HCT116 (cell line): ENCODE data around the gene RPL27.

Experiments used
- CTCF ChIP-seq, 3 experiments: fragments of 200-600 bp in 1 of 3; sonication (generic) in 1 of 3; IDR thresholded peaks in 2 of 3; conservative IDR thresholded peaks in 1 of 3; 2 replicates each; pipeline ENCODE4 v1.5.1; 2012 to 2017; ENCODE audit warnings: low read depth in 2 of 3, low read length in 2 of 3, antibody characterized with exemption in 1 of 3, borderline replicate concordance in 1 of 3, control low read depth in 1 of 3, mild to moderate bottlenecking in 1 of 3, mixed read lengths in 1 of 3, mixed run types in 1 of 3, moderate library complexity in 1 of 3; ENCODE audit not compliant: insufficient read depth in 1 of 3
- POLR2AphosphoS5 ChIP-seq: IDR thresholded peaks from 2 replicates; pipeline ENCODE4 v1.6.1; 2011; ENCODE audit warnings: mild to moderate bottlenecking, low read depth, low read length, moderate library complexity
- SP1 ChIP-seq: IDR thresholded peaks from 2 replicates; pipeline ENCODE4 v1.6.1; 2012; ENCODE audit warnings: low read depth
- YY1 ChIP-seq: IDR thresholded peaks from 2 replicates; pipeline ENCODE4 v1.6.1; 2011; ENCODE audit warnings: low read length, low read depth, moderate library complexity, mild to moderate bottlenecking; ENCODE audit not compliant: insufficient replicate concordance; ENCODE audit errors: extremely low read depth

GRCh38 chr17:43040655-43041054 lies 42.4 kb downstream of the RPL27 start:
- TF ChIP-seq CTCF (IDR thresholded peaks at IDR 0.05 in 2 of 3, conservative IDR thresholded peaks at IDR 0.05 in 1 of 3; ENCODE audit: borderline replicate concordance in 1 of 3, insufficient read depth in 1 of 3, low read depth in 2 of 3, low read length in 2 of 3) = no peak
- TF ChIP-seq POLR2AphosphoS5 = no peak
- no peak for TF ChIP-seq YY1
- no peak for TF ChIP-seq SP1
